ENCODE measurements around the gene NCKAP5. TPM values are rescaled to one million over a fixed set of nuclear protein-coding genes. Genes with fewer than 3 reads are reported as not detected.

Gene NCKAP5
- total and polyA plus RNA-seq, 4 donors: 0.57 to 2.8 (median 2.4) TPM

- Histone ChIP-seq H3K36me3 (ENCODE audit: control insufficient read depth in 4 of 4, insufficient read depth in 3 of 4, low read depth in 1 of 4, low read length in 3 of 4) (no peaks in the 10 kb centered on the region), H3K4me1 (ENCODE audit: control insufficient read depth in 4 of 4, insufficient read depth in 4 of 4, low read length in 3 of 4) (peaks cover 2 to 11% (median 7%) of the 10 kb centered on the region in 4 donors), H3K9me3 (ENCODE audit: control insufficient read depth in 4 of 4, low read length in 3 of 4) (no peaks in the 10 kb centered on the region), H3K4me3 (ENCODE audit: low read depth in 1 of 3, low read length in 3 of 3) (no peak overlapping the region), H3K27ac (ENCODE audit: low read depth in 1 of 2, low read length in 2 of 2) (no peak overlapping the region), H3K9ac (ENCODE audit: low read depth in 1 of 2, low read length in 2 of 2) (no peak overlapping the region), H3K27me3 (ENCODE audit: control insufficient read depth in 4 of 4, insufficient read depth in 4 of 4, low read length in 3 of 4) (no peaks in the 10 kb centered on the region)
- TF ChIP-seq ZBTB33 (IDR thresholded peaks at IDR 0.05): no peak
- TF ChIP-seq FOXA2 (IDR thresholded peaks at IDR 0.05): no peak
- TF ChIP-seq CTCF (IDR thresholded peaks at IDR 0.05; ENCODE audit: low read depth, low read length, missing input control): no peak
- TF ChIP-seq MAX (IDR thresholded peaks at IDR 0.05): no peak
- TF ChIP-seq NR2F2 (IDR thresholded peaks at IDR 0.05): no peak
- TF ChIP-seq HNF4G (IDR thresholded peaks at IDR 0.05): no peak
- no peak for TF ChIP-seq JUND (IDR thresholded peaks at IDR 0.05)
- no peak for TF ChIP-seq RXRA (IDR thresholded peaks at IDR 0.05)
- TF ChIP-seq SP1 (IDR thresholded peaks at IDR 0.05): no peak
- TF ChIP-seq YY1 (IDR thresholded peaks at IDR 0.05): no peak
- TF ChIP-seq FOXA1 (IDR thresholded peaks at IDR 0.05): no peak
- no peak for TF ChIP-seq REST (IDR thresholded peaks at IDR 0.05)
- no peak for TF ChIP-seq RAD21 (IDR thresholded peaks at IDR 0.05)
- no peak for TF ChIP-seq EGR1 (IDR thresholded peaks at IDR 0.05; ENCODE audit: low read depth in 2 of 2)
- DNase-seq (ENCODE audit: low spot score): no peak
- 96% methylated on average over 2 of the region's 2 CpGs for WGBS
These were observed 142.7 kb downstream of the NCKAP5 start for GRCh38 chr2:133425612-133426011.

- Histone ChIP-seq H3K9ac (ENCODE audit: low read depth in 1 of 2, low read length in 2 of 2) (no peak overlapping the region), H3K27ac (ENCODE audit: low read depth in 1 of 2, low read length in 2 of 2) (no peak overlapping the region), H3K9me3 (ENCODE audit: control insufficient read depth in 4 of 4, low read length in 3 of 4) (no peaks in the 10 kb centered on the region), H3K4me1 (ENCODE audit: control insufficient read depth in 4 of 4, insufficient read depth in 4 of 4, low read length in 3 of 4) (peaks cover 2 to 11% (median 7%) of the 10 kb centered on the region in 4 donors), H3K27me3 (ENCODE audit: control insufficient read depth in 4 of 4, insufficient read depth in 4 of 4, low read length in 3 of 4) (no peaks in the 10 kb centered on the region), H3K4me3 (ENCODE audit: low read depth in 1 of 3, low read length in 3 of 3) (no peak overlapping the region), H3K36me3 (ENCODE audit: control insufficient read depth in 4 of 4, insufficient read depth in 3 of 4, low read depth in 1 of 4, low read length in 3 of 4) (no peaks in the 10 kb centered on the region)
- TF ChIP-seq FOXA1 (IDR thresholded peaks at IDR 0.05): no peak
- TF ChIP-seq RAD21 (IDR thresholded peaks at IDR 0.05): no peak
- no peak for TF ChIP-seq REST (IDR thresholded peaks at IDR 0.05)
- no peak for TF ChIP-seq JUND (IDR thresholded peaks at IDR 0.05)
- no peak for TF ChIP-seq RXRA (IDR thresholded peaks at IDR 0.05)
- no peak for TF ChIP-seq EGR1 (IDR thresholded peaks at IDR 0.05; ENCODE audit: low read depth in 2 of 2)
- TF ChIP-seq ZBTB33 (IDR thresholded peaks at IDR 0.05): no peak
- no peak for TF ChIP-seq MAX (IDR thresholded peaks at IDR 0.05)
- no peak for TF ChIP-seq GABPA (IDR thresholded peaks at IDR 0.05 in 1 of 2, conservative IDR thresholded peaks at IDR 0.05 in 1 of 2)
- TF ChIP-seq SP1 (IDR thresholded peaks at IDR 0.05): no peak
- no peak for DNase-seq (ENCODE audit: low spot score)
- WGBS: 90% methylated on average over 2 of the region's 2 CpGs
These were observed 143.4 kb downstream of the NCKAP5 start for GRCh38 chr2:133424876-133425275.
